HTR-8/SVneo (cell line): ENCODE results near the gene DTX2.
A peak's percentile ranks its signal among the peaks of the same experiment; 100 is the strongest.
"Not testable (repeated sequence)": the region's sequence is repeated elsewhere in the genome, so short reads cannot be mapped to it uniquely, and the experiment has no call there.

Source experiments
- DNase-seq: peaks from one replicate; pipeline ENCODE4 v3.0.0; 2011; ENCODE audit warnings: low spot score, mixed read lengths; ENCODE audit not compliant: insufficient read length
- FAIRE-seq: peaks from 2 replicates; lab custom pipeline; 2011; peaks lifted over from hg19 to GRCh38; lab: Jason Lieb, UNC

DTX2 gene

GRCh38 chr7:76484456-76484855 lies 22.9 kb downstream of the DTX2 start:
- FAIRE-seq, DNase-seq: not testable (repeated sequence)

GRCh38 chr7:76485822-76486610 lies 24.5 kb downstream of the DTX2 start:
- not testable (repeated sequence) for DNase-seq, FAIRE-seq

DNA sequence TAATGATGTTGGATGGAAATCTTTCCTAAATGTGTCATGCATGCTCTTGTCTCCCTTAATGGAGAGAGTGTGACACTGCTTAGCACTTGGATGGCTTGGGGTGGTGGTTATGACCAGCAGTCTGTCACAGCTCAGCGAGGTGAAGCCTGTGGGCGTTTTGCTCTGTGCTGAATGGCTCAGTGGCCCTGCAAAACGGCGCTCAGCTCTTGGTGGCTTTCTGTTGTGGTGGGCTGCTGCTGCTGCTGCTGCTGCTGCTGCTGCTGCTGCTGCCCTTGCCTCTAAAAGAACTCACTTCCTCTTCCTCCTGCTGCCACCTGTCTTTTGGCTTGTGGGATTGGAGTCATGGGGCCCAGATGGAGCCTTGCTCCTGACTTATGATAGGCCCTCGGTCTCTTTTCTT lies 25.1 kb downstream of the DTX2 start:
- not testable (repeated sequence) for DNase-seq, FAIRE-seq

DNA sequence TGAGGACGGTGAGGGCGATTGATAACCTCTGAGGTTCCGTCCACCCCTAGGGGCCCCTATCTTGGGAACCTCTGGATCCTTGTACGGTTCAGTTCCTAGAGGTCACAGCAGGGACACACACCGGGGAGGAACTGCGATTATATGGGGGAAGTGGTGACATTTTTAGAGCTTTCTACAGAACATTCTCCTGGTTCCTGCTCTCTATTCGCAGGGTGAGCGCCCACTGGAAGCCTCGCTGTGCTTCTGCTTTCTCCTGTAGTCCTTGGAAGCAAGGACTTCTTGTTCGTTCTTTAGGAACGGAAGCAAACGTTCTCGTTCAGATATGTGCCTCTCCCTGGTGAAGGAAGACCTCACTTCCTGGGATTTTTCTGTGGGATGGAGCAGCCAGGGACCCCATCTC lies 26.5 kb downstream of the DTX2 start:
- not testable (repeated sequence) for DNase-seq, FAIRE-seq

DNA sequence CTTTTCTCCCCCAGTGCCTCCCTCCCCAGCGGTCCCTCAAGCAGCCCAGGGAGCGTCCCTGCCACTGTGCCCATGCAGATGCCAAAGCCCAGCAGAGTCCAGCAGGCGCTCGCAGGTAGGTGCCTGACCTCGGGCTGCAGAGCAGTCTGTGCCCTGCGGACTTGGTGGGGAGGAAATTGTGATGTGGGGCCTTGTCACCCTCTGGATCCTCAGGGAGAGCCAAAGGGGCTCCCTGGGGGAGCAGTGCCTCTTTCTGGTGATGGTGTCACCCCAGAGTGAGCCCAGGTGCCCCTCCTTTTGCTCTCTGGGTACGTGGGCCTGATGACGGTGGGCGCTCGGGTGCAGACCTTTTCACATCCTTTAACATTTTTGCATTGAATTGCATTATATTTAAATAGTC lies 30.6 kb downstream of the DTX2 start:
- not testable (repeated sequence) for DNase-seq, FAIRE-seq

DNA sequence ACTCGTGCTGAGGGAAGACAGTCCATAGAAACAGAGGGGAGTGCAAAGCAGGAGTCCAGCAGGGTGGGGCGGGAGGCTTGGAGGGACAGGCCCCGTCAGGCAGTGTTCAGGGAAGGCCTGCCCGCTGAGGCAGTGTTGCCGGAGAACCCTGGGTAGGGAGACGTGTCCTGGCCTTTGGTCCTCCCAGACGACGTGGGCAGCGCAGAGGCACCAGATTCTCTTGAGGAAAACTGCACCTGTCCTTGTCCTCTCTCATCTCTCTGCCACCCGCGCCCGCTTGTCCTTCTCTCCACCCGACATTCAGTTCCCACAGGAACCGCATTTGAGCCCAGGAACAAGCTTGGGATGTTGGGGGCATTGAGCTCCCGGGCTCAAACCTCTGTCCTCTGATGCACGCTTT lies 34.2 kb downstream of the DTX2 start:
- FAIRE-seq, DNase-seq: not testable (repeated sequence)

DNA sequence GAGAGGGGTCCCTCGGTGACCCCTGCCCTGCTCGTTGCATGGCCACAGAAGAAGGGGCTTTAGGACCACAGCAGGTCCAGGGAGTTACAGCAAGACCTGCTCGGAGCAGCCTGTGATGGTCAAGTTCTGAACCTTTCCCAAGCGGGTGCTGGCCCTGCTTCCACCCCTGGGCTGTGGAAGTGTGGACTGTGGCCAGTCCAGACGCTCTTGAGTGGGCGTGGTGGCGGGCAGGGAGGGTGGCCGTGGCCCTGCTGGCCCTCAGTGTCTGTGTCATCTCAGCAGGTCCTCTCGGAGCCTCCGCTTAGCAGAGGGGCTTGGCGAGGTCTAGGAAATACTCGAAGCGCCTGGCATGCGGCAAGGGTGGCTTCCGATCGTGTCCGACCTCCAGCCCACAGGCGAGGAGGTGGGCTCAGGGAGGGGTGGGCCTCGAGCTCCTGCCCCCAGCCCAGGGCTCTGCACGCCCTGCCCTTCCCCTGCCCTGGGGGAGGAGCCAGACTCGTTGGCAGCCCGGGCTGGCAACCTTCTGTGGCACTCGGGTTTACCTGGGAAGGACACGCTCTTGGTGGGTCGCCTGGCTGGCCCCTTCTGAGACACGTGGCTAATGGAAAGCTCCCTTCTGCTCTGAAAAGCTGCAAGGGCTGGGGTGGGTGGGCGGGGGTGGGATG lies 36.5 kb downstream of the DTX2 start:
- not testable (repeated sequence) for FAIRE-seq

GRCh38 chr7:76498583-76499200 lies 37.2 kb downstream of the DTX2 start:
- FAIRE-seq: peak; percentile 94
- DNase-seq: not testable (repeated sequence)

More for the DNA sequence above, 36.5 kb downstream of the DTX2 start:
- DNase-seq: not testable (repeated sequence)

GRCh38 chr7:76499201-76499923 lies 37.9 kb downstream of the DTX2 start:
- not testable (repeated sequence) for DNase-seq, FAIRE-seq

GRCh38 chr7:76499924-76500241 lies 38.4 kb downstream of the DTX2 start:
- DNase-seq: not testable (repeated sequence)
- peak; percentile 28 for FAIRE-seq

DNA sequence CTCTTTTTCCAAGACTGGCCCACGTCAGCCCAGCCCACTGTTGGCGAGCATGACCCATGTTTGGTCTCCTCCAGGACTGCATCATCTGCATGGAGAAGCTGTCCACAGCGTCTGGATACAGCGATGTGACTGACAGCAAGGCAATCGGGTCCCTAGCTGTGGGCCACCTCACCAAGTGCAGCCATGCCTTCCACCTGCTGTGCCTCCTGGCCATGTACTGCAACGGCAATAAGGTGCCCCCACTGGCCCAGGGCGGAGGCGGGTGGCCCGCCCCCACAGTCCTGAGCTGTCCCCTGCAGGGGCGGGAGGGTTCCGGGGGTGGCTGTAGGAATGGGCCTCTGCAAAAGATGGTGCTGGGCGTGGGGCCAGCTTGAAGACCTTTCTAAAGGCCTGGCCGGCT lies 40.7 kb downstream of the DTX2 start:
- DNase-seq, FAIRE-seq: not testable (repeated sequence)

DNA sequence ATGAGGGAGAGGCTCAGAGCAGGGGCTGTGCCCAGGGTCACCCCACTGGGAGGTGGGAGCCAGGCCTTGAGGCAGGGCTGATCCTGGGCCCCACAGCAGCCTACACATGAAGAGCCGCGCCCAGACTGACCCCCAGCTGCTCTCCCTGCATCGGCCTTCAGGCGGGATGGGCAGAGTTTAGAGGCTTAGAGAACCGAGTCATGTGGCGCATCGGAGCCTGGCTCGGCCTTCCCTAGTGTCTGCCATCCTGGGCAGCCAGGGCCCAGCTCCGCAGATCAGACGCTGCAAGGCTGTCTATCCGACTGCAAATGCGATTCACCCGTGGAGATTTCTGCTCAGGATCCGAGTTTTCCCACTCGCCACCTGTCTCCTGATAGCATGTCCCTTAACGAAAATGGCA lies 41.3 kb downstream of the DTX2 start:
- FAIRE-seq, DNase-seq: not testable (repeated sequence)

DNA sequence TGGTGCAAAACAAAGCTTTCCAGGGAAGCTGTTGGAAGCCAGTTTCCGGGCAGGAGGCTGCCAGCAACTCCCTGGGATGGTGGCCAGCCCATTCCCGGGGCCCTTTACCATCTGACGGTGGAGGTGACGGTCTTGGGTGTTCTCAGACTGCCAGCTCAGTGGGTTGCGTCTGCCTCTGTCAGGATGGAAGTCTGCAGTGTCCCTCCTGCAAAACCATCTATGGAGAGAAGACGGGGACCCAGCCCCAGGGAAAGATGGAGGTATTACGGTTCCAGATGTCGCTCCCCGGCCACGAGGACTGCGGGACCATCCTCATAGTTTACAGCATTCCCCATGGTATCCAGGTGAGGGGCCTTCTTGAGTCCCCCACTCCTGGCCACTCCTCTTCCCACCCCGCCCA lies 41.7 kb downstream of the DTX2 start:
- FAIRE-seq, DNase-seq: not testable (repeated sequence)

DNA sequence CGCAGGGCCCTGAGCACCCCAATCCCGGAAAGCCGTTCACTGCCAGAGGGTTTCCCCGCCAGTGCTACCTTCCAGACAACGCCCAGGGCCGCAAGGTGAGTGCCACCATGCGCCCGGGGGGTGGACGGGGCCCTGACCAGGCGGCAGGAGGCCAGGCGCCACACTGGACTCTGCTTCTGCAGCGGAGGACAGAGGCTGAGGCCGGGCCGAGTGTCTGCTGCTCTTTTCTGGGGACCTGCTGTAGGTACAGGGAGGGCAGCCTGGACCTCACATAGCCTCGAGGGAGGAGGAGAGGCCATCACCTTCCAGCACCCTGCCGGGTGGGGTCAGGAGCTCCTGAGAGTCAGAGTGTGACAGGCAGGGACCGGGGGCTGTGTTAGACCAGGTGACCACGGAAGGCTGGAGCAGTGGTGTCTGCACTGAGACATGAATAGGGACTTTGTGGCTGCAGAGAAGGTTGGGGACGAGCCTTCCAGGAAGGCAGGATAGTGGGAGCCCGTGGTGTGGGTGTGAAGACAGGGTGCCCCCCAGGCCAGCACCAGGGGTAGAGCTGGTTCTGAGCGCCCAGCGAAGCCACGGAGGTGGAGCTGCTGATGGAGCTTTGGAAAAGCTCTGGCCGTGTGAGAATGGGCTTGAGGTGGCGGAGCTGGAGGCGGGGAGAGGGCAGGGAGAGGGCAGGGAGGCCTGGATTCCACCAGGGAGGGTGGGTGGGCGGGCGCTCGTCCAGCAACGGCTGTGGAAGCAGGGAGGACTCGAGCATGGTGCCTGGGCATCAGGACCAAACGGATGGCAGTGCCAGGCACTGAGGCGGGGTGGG lies 43.0 kb downstream of the DTX2 start:
- DNase-seq, FAIRE-seq: not testable (repeated sequence)

DNA sequence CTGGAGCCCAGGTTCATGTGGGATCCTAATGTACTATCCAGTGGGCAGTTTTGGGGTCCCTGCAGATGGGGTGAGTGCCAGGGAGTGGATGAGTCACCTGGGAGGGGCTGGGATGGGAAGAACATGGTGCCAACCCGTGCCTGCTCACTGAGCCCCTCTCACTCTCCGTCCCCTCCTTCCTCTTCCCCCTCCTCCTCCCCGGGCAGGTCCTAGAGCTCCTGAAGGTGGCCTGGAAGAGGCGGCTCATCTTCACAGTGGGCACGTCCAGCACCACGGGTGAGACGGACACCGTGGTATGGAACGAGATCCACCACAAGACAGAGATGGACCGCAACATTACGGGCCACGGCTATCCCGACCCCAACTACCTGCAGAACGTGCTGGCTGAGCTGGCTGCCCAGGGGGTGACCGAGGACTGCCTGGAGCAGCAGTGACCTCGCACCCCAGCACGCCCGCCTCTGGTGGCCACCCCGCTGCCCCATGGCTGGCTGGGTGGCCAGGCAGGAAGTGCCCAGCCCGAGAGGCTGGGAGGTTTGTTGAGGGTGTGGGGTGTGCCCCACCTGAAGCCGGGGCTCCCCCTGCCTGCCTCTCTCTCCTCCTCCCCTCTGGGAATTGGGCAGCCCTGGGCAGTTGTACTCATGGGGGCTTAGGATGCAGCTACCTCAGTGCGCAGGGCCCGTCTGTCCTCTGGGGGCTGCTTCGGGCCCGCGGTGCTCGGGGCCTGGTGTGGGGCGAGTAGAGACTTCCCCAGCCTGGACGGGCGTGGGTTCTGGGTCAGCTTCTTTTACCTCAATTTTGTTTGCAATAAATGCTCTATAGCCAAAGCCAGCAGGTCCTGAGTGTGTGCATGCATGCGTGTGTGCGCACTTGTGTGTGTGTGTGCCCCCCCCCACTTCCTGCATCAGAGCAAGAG lies 43.9 kb downstream of the DTX2 start:
- DNase-seq (no peak), FAIRE-seq (no peak)

- DNase-seq: no peak
- no peak for FAIRE-seq
Observed at GRCh38 chr7:76506081-76506440, 44.6 kb downstream of the DTX2 start.

GRCh38 chr7:76506643-76507042 lies 45.1 kb downstream of the DTX2 start:
- not testable (repeated sequence) for FAIRE-seq, DNase-seq

GRCh38 chr7:76507723-76508406 lies 46.4 kb downstream of the DTX2 start:
- no peak for DNase-seq
- no peak for FAIRE-seq
